SK-N-SH (cell line): ENCODE measurements around the gene BBLN.

Source experiments
- CTCF ChIP-seq: fragments of 200-600 bp; sonication (generic); IDR thresholded peaks from 2 replicates; pipeline ENCODE4 v1.6.1; 2017; ENCODE audit warnings: antibody characterized with exemption, mild to moderate bottlenecking, moderate library complexity
- POLR2AphosphoS5 ChIP-seq: IDR thresholded peaks from 2 replicates; pipeline ENCODE4 v1.6.1; 2012; ENCODE audit warnings: low read depth, low read length

DNA sequence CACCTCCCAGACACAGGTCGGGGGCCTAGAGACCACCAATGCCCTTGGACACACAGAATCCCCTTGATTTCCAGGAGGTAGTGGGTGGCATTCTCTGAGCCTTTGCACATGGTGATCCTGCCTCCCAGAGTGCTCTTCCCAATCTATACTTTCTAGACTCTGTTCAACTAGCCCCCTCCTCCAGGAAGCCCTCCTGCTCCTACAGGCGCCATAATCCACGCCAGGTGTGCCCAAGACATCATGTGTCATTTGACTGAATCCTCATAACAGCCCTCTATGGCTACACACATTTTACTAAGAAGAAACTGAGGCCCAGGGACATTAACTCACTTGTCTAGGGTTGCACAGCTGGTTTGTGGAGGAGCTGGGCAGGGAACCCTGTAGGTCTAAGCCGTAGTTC, 7.1 kb downstream of the BBLN start:
- TF ChIP-seq CTCF (no peak), POLR2AphosphoS5 (no peak)
